Stimulated activated naive CD8-positive, alpha-beta T cell treated with anti-CD3 and anti-CD28 coated beads, Interleukin-15, Interleukin-2, amounts not matched to agents 100 U/mL and 50 U/mL, for 24 hours (primary cell): ENCODE data around the gene NFILZ.

ENCODE experiments used
- ATAC-seq: fragments of 150-1000 bp; cut with Tn5 transposase; one replicate; pipeline ENCODE4 v1.10.0; 2021
- DNase-seq: peaks from one replicate; pipeline ENCODE4 v3.0.0; 2021

The NFILZ gene

GRCh38 chr19:8642561-8642960, 12.1 kb downstream of the NFILZ start:
- DNase-seq (no peak), ATAC-seq (no peak)

- no peak for ATAC-seq
- no peak for DNase-seq
Measured at GRCh38 chr19:8643860-8644653, 13.6 kb downstream of the NFILZ start.

- DNase-seq (no peak), ATAC-seq (no peak)
Measured at GRCh38 chr19:8648240-8648639, 17.8 kb downstream of the NFILZ start.

GRCh38 chr19:8654591-8655339, 24.3 kb downstream of the NFILZ start:
- ATAC-seq = peak; percentile 50
- peak; percentile 75 for DNase-seq

GRCh38 chr19:8655340-8655709, 24.9 kb downstream of the NFILZ start:
- ATAC-seq = peak; percentile 61
- peak; percentile 52 for DNase-seq

- ATAC-seq (no peak), DNase-seq (no peak)
Measured at GRCh38 chr19:8657869-8658268, 27.4 kb downstream of the NFILZ start.

- ATAC-seq (no peak), DNase-seq (no peak)
Measured at GRCh38 chr19:8659905-8660304, 29.5 kb downstream of the NFILZ start.

GRCh38 chr19:8662263-8662662, 31.8 kb downstream of the NFILZ start:
- no peak for DNase-seq
- ATAC-seq = no peak

GRCh38 chr19:8663920-8664670, 33.7 kb downstream of the NFILZ start:
- peak; percentile 62 for DNase-seq
- no peak for ATAC-seq

GRCh38 chr19:8664671-8665057, 34.2 kb downstream of the NFILZ start:
- DNase-seq (no peak), ATAC-seq (no peak)

- ATAC-seq = peak; percentile 75
- DNase-seq = peak; percentile 32
Measured at GRCh38 chr19:8665468-8666213, 35.2 kb downstream of the NFILZ start.

- no peak for DNase-seq
- ATAC-seq = no peak
Measured at GRCh38 chr19:8666814-8667405, 36.5 kb downstream of the NFILZ start.

- DNase-seq (no peak), ATAC-seq (no peak)
Measured at GRCh38 chr19:8673276-8673891, 43.0 kb downstream of the NFILZ start.

GRCh38 chr19:8675066-8675465, 44.6 kb downstream of the NFILZ start:
- ATAC-seq = no peak

GRCh38 chr19:8678244-8678807, 47.9 kb downstream of the NFILZ start:
- DNase-seq (no peak), ATAC-seq (no peak)

More at GRCh38 chr19:8675066-8675465, 44.6 kb downstream of the NFILZ start:
- DNase-seq = no peak
